Stimulated activated CD4-positive, alpha-beta T cell treated with anti-CD3 and anti-CD28 coated beads, Interleukin-15, amount 100 ng/mL, for 1 hour (primary cell): ENCODE results near the gene OR5H2.

Experiments used
- DNase-seq, 2 donors: peaks; one replicate each; pipeline ENCODE4 v3.0.0-alpha.2; 2020; ENCODE audit warnings: low read depth in 1 of 2, low spot score in 1 of 2

The OR5H2 gene

DNA sequence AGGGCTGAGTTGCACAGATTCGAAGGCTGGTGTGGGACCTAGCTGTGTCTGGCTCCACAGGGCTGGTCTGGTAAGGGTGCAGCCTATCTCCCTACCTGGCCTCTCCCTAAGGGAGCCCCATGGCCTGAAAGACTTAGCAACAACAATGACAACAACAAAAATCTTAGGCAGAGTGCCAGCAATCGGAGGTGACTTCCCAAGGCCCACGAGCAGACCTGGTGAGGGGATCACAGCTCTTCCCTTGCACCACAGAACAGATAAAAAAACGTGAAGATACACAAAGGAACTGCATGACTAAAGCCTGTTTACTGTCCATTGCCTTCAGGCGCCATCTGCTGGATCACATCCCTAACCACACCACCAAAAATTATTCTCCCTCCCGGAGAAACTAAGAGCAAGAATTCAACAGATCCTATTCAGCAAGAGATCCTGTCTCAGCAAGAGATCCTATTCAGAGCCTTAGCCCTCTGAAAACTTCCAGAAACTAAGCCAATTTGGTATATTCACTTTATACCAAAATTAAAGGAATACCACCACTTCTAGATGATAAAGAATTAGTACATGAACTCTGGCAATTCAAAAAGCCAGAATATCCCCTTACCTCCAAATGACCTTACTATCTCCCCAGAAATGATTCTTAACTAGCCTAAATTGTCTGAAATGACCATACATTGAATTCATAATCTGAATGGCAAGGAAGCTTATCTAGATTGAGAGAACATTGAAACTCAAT is 47.3 kb downstream of the OR5H2 start:
- DNase-seq, result no peak

- DNase-seq, result no peak
Measured at GRCh38 chr3:98331329-98331728, 49.0 kb downstream of the OR5H2 start.
